HG03575 (cell line): ENCODE measurements around the gene EMCN.
"Not testable (repeated sequence)": the region's sequence is repeated elsewhere in the genome, so short reads cannot be mapped to it uniquely, and the experiment has no call there.

Experiments used
- ATAC-seq: cut with Tn5 transposase; IDR thresholded peaks from one replicate; pipeline ENCODE4 v1.9.1; 2021; ENCODE audit not compliant: unreplicated experiment, insufficient number of reproducible peaks, low FRiP score; ENCODE audit errors: extremely low read depth

The EMCN gene, protein sequence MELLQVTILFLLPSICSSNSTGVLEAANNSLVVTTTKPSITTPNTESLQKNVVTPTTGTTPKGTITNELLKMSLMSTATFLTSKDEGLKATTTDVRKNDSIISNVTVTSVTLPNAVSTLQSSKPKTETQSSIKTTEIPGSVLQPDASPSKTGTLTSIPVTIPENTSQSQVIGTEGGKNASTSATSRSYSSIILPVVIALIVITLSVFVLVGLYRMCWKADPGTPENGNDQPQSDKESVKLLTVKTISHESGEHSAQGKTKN

DNA sequence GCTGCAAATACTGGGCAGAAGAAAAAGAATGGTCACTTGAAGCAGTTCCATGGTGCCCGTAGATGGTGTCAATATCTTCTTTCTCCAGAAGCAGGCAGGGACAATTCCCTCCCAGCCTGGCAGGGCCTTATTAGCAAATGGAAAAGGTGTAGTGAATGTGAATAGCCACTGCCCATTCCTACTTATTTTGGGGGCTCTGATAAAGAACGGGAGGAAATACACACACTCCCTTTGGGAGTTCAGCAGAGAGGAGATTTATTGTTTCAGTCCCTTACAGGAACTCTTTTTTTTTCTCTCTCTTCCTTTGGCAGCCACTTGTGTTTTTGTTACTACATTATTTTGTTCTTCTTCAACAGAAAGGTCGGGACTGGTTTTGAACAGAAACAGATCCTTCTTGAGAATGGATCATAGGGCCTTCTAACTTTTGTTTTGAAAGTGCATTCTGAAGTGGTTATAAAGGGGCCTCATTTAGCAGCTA lies at the start of gene EMCN:
EMCN (minus strand) TSS at position 159 of the 478 bp plus-strand sequence; CDS start at position 51, 108 bp downstream.
- no peak for ATAC-seq

DNA sequence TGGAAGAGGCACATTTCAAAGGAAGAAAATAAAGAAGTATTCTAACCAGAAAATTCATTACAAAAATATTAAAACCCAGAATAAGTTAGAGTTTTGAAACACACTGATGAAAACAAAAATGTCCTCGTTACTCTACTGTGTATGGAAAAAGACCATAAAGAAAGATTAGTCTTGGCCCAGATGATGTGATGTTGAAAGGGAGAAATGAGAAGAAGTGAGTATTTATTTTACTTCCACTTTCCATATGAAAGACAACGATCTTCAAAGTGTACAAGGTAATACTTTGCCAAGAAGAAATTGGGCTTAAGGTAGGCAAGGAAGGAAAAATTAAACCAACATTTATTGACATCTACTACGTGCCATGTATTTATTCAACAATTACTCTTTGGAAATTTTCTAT lies 48.6 kb upstream of the EMCN start:
- no peak for ATAC-seq

DNA sequence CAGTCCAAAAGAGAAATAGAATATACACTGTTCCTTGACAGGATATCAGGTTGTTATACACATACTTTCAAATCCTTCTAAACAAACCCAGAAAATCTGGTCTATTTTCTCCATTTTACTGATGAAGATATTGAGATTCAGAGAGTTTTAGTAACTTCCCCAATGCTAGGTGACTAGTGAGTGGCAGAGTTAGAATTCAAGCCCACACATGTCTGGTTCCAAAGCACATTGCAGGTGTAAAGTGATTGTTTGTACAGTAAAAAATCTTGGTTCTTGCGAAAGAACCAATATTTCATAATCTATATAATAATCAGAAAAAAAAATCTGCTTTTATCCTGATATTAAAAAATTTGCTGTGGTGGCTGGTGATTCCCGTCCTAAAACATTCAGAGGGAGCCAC lies 39.5 kb upstream of the EMCN start:
- ATAC-seq = no peak

DNA sequence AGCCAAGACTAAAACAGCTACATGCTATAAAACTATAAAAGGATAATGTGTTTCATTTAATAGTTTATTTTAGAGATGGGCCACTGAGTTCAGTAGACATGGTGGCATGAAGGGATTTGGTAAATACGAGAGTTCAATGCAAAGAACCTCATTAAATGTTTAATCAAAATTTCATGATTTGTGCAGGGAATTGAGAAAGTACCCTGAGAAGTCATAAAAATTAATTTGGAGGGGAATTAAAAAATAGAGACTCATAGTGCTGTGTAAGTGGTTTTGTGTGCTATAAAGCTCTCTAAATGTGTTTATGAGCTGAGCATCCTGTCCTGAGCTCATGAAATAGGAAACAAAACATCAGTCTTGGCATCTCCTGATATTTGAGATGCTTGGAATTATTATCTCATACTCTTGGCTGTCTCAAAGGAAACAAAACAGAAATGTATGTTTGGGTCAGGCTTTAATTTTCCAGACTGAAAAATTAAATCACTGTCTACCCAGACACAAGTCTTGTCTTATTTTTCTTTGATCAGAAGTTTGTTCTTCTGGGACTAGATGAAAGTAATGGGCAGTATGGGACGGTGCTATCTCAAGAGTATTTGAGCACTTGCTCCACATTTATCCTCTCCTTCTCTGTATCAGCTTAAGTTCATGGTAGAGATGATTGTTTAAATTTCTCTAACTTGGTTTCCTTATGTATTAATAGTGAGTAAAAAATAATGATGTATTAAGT lies 38.0 kb upstream of the EMCN start:
- ATAC-seq = no peak

DNA sequence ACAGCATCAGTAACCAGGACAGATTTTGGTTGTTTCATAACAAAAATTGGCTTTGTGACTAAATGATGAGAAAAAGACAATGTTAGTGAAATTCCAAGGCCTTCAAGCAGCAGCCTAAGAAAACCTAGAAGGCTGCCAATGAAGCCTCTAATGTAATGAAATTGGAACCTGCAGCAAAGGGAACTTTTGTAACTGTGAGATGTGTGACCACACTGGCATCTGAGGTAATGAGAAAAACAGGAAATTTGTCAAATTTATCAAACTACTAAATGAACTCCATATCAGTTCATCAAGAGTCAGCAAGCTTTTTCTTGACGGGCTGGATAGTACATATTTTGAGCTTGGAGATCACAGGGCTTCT lies 30.4 kb upstream of the EMCN start:
- no peak for ATAC-seq

DNA sequence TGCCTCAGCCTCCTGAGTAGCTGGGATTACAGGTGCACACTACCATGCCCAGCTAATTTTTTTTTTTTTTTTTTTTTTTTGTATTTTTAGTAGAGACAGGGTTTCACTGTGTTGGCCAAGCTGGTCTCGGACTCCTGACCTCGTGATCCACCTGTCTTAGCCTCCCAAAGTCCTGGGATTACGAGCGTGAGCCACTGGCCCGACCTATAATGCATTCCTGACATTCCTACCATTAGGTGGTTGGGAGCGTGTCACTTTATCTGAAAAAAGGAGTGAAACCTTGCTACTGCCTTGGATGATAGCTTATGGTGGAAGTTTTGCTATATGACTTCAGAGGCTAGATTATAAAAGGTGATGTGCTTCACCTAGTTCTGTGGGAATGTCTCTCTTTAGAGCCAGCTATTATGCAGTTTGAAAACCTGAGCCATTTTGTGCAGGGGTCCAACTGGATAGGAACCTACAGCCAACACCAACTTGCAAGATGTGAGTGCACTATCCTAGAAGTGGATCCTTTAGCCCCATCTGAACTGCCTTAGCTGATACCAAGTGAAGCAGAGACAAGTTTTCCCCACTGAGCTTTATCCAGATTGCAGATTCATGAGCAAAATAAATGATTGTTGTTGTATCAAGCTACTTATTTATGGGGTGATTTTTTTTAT lies 29.8 kb upstream of the EMCN start:
- ATAC-seq = no peak

DNA sequence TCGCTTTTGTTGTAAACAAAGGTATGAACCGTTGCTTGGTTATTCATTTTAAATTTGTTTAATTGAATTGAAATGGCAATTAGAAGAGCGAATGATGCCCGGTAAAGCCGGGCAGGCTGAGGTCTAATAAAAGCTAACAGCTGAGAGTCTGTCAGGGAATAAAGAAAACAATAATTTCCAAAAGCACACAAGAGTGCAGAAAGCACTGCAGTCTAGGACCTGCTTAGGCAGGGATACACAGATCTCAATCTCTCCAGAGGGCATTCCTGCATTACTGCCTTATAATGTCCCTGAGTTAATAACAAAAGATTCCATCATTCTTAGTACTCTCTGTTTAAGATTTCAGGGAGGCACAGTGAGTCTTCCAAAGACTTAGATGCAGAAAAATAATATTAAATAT lies 27.6 kb upstream of the EMCN start:
- no peak for ATAC-seq

DNA sequence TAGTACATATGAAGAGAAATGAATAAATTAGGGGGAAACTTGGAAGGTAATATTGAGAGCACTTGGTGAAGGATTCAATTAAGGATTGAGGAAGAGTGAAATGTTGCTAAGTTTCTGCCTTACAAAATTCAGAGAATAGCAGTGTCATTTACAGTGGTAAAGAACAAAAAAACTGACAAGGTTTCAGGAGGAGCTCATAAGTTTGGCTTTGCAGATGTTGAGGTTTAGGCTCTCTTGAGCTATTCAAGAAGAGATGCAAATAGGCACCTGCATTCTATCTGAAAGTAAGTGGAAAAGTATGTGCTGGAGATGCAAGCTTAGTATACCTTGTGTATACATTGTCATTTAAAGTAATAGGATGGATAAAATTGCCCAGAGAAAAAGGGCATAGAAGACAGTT lies 22.3 kb upstream of the EMCN start:
- ATAC-seq = no peak

DNA sequence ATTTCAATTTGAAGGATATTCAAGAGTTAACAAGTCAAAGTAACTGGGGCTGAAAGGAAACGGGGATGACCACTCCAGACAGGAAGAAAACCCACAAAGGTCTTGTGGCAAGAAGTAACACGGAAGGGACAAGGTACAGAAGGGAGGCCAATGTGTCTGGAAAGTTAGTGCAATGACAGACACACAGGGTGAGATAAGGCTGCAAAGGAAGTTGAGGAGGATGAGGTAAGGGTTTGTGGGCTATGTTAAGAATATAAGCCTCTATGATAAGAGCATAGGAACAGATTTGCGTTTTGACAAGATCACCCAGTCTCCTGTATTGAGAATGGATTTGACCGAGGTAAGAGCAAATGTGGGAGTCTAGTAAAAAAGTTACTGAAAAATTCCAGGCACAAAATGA lies 21.9 kb upstream of the EMCN start:
- ATAC-seq = no peak

DNA sequence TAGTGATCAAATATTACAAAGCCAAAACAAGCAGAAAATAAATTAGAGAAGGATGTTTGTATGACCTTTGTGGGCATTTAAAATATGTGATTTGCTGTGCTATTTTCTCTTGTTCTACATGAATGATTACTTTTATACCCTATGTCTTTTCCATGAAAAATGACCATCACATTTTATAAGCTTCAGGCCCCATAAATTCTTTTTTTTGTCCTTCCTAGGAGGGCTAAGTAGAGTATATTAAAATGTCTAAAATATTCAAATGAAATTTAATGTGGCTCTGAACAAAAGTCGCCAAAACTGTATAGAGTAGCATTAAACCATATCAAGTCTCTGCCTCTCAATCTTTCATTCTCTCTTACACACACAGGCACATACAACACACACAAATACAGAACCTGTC lies 15.9 kb upstream of the EMCN start:
- ATAC-seq = no peak

DNA sequence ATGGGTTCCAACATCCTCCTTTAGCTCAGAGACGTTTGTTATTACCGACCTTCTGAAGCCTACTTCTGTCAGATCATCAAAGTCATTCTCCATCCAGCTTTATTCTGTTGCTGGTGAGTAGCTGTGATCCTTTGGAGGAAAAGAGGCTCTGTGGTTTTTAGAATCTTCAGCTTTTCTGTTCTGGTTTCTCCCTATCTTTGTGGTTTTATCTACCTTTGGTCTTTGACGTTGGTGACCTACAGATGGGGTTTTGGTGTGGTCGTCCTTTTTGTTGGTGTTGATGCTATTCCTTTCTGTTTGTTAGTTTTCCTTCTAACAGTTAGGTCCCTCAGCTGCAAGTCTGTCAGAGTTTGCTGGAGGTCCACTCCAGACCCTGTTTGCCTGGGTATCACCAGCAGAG lies 12.3 kb upstream of the EMCN start:
- ATAC-seq = not testable (repeated sequence)

DNA sequence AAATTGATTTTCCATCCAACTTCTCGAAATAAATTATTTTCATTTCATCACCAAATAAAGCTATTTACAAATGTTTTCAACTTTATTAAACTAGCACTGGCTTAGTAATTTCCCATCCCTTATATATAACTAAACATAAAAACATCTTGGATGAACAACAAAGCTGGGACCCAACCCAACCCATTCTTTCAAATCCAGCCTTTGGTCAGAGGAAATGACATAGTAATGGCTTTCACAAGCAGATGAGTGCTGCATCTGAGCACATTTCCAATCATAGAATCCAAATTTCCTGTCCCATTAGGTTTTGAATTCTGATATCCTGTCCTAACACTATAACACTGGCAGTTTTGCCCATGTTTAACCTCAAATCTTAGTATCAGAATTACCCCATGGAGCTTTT lies 7.9 kb upstream of the EMCN start:
- no peak for ATAC-seq

DNA sequence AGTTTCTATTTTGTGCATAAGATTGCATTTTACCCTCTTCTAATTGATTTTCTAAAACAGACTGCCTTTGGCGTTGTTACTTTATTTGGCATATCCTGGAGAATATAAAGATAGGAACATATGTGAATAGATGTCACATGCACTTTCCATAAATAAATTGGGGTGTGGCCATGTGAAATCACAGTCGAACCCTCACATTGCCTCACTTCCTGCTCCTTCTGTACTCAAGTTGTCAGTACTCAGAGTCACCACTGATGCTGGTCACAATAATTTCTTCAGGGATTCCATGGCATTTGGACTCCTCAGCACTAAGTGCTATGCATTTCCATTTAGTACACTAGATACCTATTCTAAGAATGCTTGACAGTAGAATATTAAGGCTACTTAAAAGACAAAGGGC lies 1.4 kb upstream of the EMCN start:
- no peak for ATAC-seq

DNA sequence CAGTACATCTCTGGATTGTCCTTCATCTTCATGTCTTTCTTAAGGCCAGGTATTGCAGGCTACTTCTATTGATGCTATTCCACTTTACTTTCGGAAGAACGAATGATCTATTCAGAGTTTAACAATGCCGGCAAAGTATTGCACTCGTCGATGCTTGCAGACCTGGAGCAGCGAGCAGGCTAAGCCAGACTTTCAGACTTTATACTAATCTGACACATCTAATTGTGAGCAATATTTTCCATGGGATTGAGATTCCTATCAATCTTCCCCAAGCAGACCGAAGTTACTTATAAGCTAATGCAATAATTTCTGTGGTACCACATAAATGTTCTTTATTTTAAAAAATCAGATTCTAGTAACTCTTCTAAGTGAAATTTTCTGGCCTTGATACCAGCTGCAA lies 1.6 kb downstream of the EMCN start:
- ATAC-seq = no peak

DNA sequence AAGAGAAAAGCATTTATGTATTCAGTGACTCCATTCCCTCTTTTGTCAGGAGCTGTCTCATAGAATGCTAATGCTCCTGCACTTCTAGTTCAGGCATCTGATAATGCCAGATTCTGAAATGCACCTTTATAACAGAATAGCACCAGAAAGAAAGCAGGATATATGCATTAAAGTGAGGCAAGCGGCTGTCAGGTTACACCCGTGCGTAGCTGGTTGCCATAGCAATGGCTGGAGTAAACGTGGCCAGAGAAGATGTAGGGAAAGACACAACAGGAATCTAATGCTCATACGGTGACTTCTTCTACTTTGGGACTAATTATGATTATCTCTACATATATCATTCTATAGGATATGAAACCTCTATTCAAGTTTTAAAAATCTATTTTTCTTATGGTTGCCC lies 5.9 kb downstream of the EMCN start:
- no peak for ATAC-seq

DNA sequence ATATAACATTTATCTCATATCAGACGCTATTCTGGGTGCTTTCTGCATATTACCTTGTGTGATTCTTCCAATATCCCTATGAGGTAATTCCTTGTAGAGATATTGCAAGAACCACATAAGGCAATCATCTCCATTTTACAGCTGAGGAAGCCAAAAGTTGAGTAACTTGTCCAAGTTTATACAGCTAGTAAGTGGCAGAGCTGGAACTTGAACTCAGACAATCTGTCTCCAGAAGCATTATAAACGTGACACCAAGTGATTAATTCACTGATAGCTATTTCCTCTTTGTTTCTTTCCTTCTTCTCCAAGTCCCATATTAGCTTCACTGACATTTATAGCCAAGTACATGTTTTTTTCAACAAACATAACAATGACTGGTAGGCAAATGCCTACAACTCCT lies 7.3 kb downstream of the EMCN start:
- no peak for ATAC-seq

DNA sequence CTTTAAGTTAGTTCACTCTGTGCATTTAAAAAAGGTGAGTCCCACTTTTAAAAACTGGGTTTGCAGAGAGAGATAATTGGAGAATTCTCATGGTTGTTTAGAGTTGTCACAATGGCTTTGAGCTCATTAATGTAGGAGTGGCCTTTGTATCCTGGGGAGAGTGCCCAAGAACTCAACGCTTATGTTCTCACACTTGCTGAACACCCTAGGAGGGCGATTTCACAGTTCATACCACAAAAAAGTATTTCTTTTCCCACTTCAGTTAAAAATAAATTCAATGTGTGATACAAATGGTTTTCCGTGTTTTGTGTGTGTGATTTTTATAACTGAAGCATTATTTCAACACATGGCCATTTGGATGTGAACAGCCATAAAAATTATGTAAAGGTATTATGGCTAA lies 8.4 kb downstream of the EMCN start:
- no peak for ATAC-seq

DNA sequence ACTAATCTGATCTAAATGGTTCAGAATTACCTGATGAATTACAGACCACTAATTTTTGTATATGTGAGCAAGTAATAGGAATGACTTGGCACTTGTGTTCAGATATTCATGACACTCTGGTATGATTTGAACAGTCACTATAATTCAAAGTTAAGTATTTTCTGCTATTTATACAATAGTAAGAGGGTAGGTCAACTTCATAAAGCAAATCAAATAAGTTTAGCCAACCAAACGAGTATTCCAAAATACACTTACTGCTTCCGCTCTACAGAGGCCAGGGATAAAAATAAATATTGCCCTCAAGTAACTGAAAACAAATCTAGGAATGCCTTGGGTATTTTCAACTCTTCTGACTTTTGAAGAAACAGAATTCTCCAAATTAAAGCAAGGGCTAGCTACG lies 9.1 kb downstream of the EMCN start:
- no peak for ATAC-seq

DNA sequence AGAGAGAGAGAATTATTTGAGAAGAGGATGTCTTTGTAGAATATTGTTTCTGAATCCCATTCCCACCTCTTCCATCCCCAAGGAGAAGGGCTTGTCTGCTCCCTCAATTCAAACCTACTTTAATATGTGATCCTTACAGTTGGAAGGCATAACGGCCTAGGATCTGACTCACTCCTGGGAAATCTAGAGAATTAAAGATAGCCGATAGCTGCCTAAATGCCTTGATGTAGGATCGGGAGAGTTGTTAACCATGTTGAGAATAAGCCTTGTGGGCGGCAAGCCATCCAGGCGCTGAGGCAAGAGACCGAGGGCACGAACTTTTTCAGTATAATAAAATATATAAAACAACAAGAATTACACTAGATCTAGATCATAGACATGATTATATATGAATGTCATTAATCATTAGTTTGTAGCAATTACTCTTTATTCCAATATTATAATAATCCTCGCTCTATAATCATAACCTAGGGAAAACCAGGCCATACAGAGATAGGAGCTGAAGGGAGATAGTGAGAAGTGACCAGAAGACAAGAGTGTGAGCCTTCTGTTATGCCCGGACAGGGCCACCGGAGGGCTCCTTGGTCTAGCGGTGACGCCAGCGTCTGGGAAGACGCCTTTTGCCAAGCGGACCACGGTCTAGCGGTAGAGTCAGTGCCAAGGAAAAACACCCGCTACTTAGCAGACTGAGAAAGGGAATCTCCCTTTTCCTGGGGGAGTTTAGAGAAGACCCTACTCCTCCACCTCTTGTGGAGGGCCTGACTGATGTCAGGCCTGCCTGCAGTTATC lies 13.5 kb downstream of the EMCN start:
- ATAC-seq = no peak

DNA sequence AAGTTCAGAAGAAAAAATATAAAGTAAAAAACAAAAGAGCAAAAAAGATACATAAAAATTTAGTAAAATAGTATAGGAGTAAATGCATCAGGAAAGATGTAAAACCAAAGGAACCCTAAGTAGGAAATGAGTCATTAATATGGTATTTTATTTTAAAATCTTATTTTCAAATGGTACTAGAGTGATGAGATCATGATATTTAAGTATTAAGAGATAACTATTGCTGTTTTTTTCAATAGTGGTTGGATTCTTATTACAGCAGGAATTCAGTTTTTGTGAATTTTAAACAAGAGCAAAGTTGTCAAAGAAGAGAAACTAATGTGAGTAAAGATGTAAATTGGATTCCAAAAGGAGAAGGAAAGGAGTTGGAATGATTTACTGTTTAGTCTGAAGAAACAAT lies 20.0 kb downstream of the EMCN start:
- no peak for ATAC-seq
